Ovary (tissue), 3 donors: ENCODE data around the gene NRL.

ENCODE experiments used
- POLR2A ChIP-seq: fragments of 450-650 bp; IDR thresholded peaks from one replicate; pipeline ENCODE4 v1.6.1; 2017; ENCODE audit warnings: antibody characterized with exemption, mild to moderate bottlenecking, moderate library complexity
- TF ChIP-seq, protein P1 (sequence below), 3 donors: fragments of 450-650 bp in 2 of 3; fragments of 200-600 bp in 1 of 3; IDR thresholded peaks; one replicate each; pipeline versions ENCODE4 v1.5.1 to v1.8.0; 2016 to 2022; ENCODE audit warnings: antibody characterized with exemption in 3 of 3, mild to moderate bottlenecking in 1 of 3
- donor health status: DM: no; HTN: no; CAD: no.

DNA sequence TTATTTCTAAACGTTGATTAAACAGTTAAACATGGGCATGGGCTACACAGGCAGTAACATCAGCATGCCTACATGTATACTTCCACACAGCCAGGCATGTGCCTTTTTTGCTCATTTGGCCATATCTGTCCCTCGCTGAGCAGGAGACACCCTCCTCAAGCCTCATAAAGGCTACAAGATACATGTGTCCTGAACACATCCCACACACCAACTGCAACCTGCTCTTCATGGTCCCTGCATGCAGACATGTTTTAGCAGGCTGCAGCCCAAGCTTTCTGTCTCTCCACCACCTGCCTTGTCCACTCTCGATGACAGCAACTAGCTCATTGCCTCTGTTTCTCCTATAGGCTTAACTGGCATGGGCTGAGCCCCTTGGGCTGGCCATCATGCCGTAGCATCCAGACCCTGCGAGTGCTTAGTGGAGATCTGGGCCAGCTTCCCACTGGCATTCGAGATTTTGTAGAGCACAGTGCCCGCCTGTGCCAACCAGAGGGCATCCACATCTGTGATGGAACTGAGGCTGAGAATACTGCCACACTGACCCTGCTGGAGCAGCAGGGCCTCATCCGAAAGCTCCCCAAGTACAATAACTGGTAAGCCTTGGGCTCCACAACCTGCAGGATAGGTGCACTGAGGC, 18.1 kb downstream of the NRL start:
- TF ChIP-seq, protein P1, sequence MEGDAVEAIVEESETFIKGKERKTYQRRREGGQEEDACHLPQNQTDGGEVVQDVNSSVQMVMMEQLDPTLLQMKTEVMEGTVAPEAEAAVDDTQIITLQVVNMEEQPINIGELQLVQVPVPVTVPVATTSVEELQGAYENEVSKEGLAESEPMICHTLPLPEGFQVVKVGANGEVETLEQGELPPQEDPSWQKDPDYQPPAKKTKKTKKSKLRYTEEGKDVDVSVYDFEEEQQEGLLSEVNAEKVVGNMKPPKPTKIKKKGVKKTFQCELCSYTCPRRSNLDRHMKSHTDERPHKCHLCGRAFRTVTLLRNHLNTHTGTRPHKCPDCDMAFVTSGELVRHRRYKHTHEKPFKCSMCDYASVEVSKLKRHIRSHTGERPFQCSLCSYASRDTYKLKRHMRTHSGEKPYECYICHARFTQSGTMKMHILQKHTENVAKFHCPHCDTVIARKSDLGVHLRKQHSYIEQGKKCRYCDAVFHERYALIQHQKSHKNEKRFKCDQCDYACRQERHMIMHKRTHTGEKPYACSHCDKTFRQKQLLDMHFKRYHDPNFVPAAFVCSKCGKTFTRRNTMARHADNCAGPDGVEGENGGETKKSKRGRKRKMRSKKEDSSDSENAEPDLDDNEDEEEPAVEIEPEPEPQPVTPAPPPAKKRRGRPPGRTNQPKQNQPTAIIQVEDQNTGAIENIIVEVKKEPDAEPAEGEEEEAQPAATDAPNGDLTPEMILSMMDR (IDR thresholded peaks at IDR 0.05), result no peak
- no peak for TF ChIP-seq POLR2A
